Adrenal gland (tissue), 12 donors: ENCODE results near the gene MUC21. TPM values are rescaled to one million over a fixed set of nuclear protein-coding genes. Genes with fewer than 3 reads are reported as not detected.

Source experiments
- DNase-seq, 7 donors: peaks; one replicate each; pipeline ENCODE4 v3.0.0-alpha.2; 2019 to 2020
- H3K27ac ChIP-seq, 5 donors: fragments of 200-600 bp; sonication (generic) in 4 of 5; 1 replicate in 3 of 5; 2 replicates in 2 of 5; pipeline versions ENCODE4 v1.5.1 to v1.8.0; 2016 to 2020; ENCODE audit warnings: mild to moderate bottlenecking in 1 of 5
- H3K27me3 ChIP-seq: fragments of 200-600 bp; 2 replicates; pipeline ENCODE4 v1.8.0; 2021
- H3K36me3 ChIP-seq, 2 donors: fragments of 200-600 bp; replicated peaks in 1 of 2; 1 replicate in 1 of 2; 2 replicates in 1 of 2; pipeline versions ENCODE4 v1.5.1 to v1.8.0; 2018 to 2022
- H3K4me1 ChIP-seq, 2 donors: fragments of 200-600 bp; replicated peaks in 1 of 2; 1 replicate in 1 of 2; 2 replicates in 1 of 2; pipeline versions ENCODE4 v1.5.1 to v1.8.0; 2018 to 2021
- H3K4me3 ChIP-seq, 4 donors: fragments of 200-600 bp; sonication (generic) in 3 of 4; one replicate each; pipeline ENCODE4 v1.5.1; 2016 to 2018
- H3K9me3 ChIP-seq, 3 donors: fragments of 200-600 bp; sonication (generic) in 1 of 3; replicated peaks in 1 of 3; 1 replicate in 2 of 3; 2 replicates in 1 of 3; pipeline versions ENCODE4 v1.5.1 to v1.8.0; 2016 to 2021
- POLR2A ChIP-seq, 2 donors: fragments of 450-650 bp; IDR thresholded peaks; one replicate each; pipeline ENCODE4 v1.6.1; 2017; ENCODE audit warnings: antibody characterized with exemption in 2 of 2, mild to moderate bottlenecking in 2 of 2, moderate library complexity in 1 of 2
- WGBS, 4 donors: extraction: QIAGEN DNeasy Blood & Tissue Kit in 2 of 4; methylation state at CpG; one replicate each; pipeline versions ENCODE4 v1.1.5 to v1.1.7; 2013 to 2017; 5-methylcytosine and 5-hydroxymethylcytosine counted together
- intact Hi-C, 2 donors: fragments of 100-400 bp; cut with DNase I; formaldehyde crosslinking; loops; one replicate each; pipeline versions ENCODE4 v1.14.1 to v1.15.0; 2022 to 2023
- polyA plus RNA-seq, 3 donors: library from polyadenylated mRNA; stranded (reverse); fragments of 200-250 nt in 2 of 3; fragments of 350-450 nt in 1 of 3; fragmentation: Illumina TruSeq in 1 of 3; extraction: RNeasy Lipid Tissue Mini Kit (QIAGEN cat#74804) in 1 of 3; gene quantifications; one replicate each; pipeline ENCODE4 v1.2.3, GENCODE V29; 2013 to 2014
- total RNA-seq, 9 donors: library from RNA; depleted of rRNA in 4 of 9; stranded (reverse); fragments of >200 nt in 4 of 9; fragments of 120-200 nt in 1 of 9; fragmentation: NEBNext Ultra II Directional in 1 of 9; extraction: Animal tissue kit (Norgen Biotek cat#: 25700) in 1 of 9; gene quantifications; one replicate each; pipeline versions ENCODE4 v1.1.0 to v1.2.4, GENCODE V29; 2013 to 2023
- TF ChIP-seq, protein P1 (sequence below), 6 experiments: fragments of 450-650 bp in 4 of 6; fragments of 200-600 bp in 2 of 6; sonication (generic) in 1 of 6; IDR thresholded peaks; 1 replicate in 5 of 6; 2 replicates in 1 of 6; pipeline versions ENCODE4 v1.5.1 to v1.8.0; 2016 to 2021; ENCODE audit warnings: antibody characterized with exemption in 6 of 6, mild to moderate bottlenecking in 2 of 6, moderate library complexity in 1 of 6
- donor health status: healthy with polysubstance abuse.
- donor health status: Bipolar disorder and iron deficiency.
- donor health status: DM: yes; HTN: yes; CAD: no.
- donor health status: DM: no; HTN: no; CAD: no.
- donor health status: DM: no; HTN: no; CAD: no.
- donor health status: DM: yes; HTN: yes; CAD: no.

The MUC21 gene
- total and polyA plus RNA-seq, 12 donors = 0.16 to 0.34 TPM; not detected in 10

DNA sequence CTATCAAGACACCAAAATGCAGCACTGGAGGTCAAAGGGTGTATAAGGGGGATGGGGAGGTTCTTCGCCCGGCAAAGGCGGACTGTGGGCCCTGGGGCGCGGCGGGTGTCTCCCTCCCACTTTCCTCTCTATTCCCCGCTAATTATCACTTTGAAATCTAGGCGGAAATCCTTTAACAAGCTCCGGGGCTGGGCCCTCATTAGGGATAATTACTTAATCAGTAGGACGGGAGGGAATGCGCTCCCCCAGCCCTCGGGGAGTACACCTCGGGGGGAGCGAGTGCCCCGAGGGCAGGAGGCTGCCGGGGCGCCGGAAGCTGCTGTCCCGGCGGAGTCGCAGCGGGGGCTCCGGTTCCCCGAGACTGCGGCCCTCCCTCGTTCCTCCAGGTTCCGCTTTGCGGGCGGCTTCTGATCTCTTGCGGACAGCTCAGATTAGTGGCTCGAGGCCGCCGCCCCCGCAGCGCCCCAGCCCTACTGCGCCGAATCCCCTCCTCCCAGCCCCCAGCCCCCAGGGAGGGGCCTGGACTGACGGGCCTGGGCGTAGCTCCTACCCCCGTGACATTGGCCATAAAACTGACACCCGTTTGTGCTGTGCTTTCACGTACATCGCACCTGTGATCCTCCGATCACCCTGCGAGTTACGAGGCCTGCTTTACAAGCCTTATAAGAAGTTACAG, 28.0 kb upstream of the MUC21 start:
- intact Hi-C loops = no loop called here
- TF ChIP-seq POLR2A (IDR thresholded peaks at IDR 0.05) = no peak
- Histone ChIP-seq H3K4me1 (no peaks in the 10 kb centered on the region), H3K27ac (no peak overlapping the region), H3K4me3 (peak overlapping the region in 2 of 4 donors; percentile 28 to 54), H3K36me3 (no peaks in the 10 kb centered on the region), H3K9me3 (no peaks in the 10 kb centered on the region), H3K27me3 (no peaks in the 10 kb centered on the region)
- peak; percentile 26 to 55 (median 32) for DNase-seq
- WGBS, 4 donors = 11 to 28% (median 21%) methylated on average over 14 to 46 of the region's 46 CpGs

DNA sequence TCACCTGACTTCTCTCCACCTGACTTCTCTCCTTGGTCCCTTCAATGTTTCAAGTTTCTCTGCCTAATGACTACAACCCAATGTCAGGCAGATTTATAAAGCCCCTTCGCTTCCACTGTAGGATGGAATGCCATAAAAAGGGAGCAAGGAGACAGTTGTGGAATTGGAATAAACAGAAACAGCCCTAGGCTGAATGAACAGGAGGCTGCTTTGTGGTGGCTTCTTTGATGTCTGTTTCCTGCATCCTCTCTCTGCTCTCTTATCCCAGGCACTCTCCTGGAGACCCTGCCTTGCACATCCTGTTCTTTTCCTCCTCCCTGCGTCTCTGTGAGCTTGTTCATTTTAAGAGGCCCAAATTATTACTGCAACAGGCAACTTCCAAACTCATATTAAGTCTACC, 25.8 kb upstream of the MUC21 start:
- H3K27me3 ChIP-seq = no peaks in the 10 kb centered on the region
- H3K4me1 ChIP-seq = no peaks in the 10 kb centered on the region
- no peaks in the 10 kb centered on the region for H3K36me3 ChIP-seq
- TF ChIP-seq, protein P1, sequence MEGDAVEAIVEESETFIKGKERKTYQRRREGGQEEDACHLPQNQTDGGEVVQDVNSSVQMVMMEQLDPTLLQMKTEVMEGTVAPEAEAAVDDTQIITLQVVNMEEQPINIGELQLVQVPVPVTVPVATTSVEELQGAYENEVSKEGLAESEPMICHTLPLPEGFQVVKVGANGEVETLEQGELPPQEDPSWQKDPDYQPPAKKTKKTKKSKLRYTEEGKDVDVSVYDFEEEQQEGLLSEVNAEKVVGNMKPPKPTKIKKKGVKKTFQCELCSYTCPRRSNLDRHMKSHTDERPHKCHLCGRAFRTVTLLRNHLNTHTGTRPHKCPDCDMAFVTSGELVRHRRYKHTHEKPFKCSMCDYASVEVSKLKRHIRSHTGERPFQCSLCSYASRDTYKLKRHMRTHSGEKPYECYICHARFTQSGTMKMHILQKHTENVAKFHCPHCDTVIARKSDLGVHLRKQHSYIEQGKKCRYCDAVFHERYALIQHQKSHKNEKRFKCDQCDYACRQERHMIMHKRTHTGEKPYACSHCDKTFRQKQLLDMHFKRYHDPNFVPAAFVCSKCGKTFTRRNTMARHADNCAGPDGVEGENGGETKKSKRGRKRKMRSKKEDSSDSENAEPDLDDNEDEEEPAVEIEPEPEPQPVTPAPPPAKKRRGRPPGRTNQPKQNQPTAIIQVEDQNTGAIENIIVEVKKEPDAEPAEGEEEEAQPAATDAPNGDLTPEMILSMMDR (IDR thresholded peaks at IDR 0.05) = no peak
- no peak for TF ChIP-seq POLR2A (IDR thresholded peaks at IDR 0.05)
- intact Hi-C loops = no loop called here
- DNase-seq = no peak
- no peak overlapping the region for H3K4me3 ChIP-seq
- H3K27ac ChIP-seq = no peak overlapping the region
- no peaks in the 10 kb centered on the region for H3K9me3 ChIP-seq
- 73 to 83% (median 78%) methylated on average over 2 of the region's 2 CpGs for WGBS, 4 donors

DNA sequence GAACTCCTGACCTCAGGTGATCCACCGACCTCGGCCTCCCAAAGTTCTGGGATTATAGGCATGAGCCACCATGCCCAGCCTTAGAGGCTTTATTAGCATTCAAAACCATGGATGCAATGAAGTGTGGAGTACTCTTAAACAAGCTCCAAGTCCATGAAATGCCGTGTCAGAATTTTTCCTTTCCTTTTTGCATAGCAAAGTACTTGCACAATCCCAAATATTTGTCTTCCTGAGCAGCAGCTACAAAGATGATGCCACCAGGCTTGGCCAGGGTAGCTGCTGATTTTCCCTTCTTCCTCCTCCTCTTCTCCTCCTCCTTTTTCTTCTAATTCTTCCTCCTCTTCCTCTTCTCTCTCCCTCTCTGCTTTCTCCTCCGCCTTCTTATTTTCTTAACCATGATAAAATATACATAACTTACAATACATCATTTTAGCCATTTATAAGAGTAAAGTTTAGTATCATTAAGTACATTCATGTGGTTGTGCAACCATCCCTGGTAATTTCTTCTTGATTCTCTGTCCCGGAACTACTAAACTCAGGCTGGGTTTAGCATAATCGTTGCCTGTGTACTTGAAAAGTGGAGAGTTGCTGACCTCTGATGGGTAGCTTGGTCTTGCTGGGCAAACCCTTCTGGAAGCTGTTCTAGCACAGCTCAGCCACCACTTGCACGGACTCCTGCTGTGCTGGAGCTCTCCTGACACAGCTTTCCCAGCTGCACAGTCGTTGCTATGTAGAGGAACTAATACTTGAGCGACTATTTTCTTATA, 22.4 kb upstream of the MUC21 start:
- Histone ChIP-seq H3K27ac (no peak overlapping the region), H3K4me1 (no peaks in the 10 kb centered on the region), H3K36me3 (no peaks in the 10 kb centered on the region), H3K9me3 (no peaks in the 10 kb centered on the region), H3K4me3 (no peak overlapping the region), H3K27me3 (no peaks in the 10 kb centered on the region)
- no peak for DNase-seq
- WGBS, 4 donors = 73 to 86% (median 77%) methylated on average over 9 of the region's 9 CpGs
- intact Hi-C loops = no loop called here
- no peak for TF ChIP-seq POLR2A (IDR thresholded peaks at IDR 0.05)
- TF ChIP-seq, protein P1 (IDR thresholded peaks at IDR 0.05) = no peak

DNA sequence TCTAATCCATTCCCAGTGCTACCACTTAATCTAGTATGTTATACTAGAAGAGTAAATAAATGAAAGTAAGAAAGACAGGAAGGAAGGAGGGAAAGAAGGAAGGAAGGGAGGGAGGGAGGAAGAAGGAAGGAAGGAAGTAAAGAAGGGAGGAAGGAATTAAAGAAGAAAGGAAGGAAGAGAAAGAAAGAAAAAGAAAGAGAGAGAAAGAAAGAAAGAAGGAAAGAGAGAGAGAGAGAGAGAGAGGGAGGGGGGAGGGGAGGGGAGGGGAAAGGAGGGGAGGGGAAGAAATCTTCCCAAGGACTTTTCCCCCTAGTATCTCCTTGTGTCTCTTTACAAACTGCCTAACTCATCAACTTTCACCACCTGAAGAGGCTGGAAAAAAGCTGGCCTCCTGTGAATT, 20.8 kb upstream of the MUC21 start:
- Histone ChIP-seq H3K9me3 (no peaks in the 10 kb centered on the region), H3K4me3 (no peak overlapping the region), H3K4me1 (no peaks in the 10 kb centered on the region), H3K27me3 (no peaks in the 10 kb centered on the region), H3K36me3 (no peaks in the 10 kb centered on the region), H3K27ac (no peak overlapping the region)
- no peak for DNase-seq
- intact Hi-C loops = no loop called here
- TF ChIP-seq, protein P1 (IDR thresholded peaks at IDR 0.05) = no peak
- TF ChIP-seq POLR2A (IDR thresholded peaks at IDR 0.05) = no peak
